ENCODE data around the gene TRAPPC12. TPM values are rescaled to one million over a fixed set of nuclear protein-coding genes. Genes with fewer than 3 reads are reported as not detected.

Gene TRAPPC12
- total RNA-seq, 2 donors from 2014 or later, result 69.5 to 73.2 TPM

GRCh38 chr2:3476985-3477327 is 97.5 kb downstream of the TRAPPC12 start:
- Histone ChIP-seq H3K36me3 (peaks cover 39% of the 10 kb centered on the region), H3K27ac (peak overlapping the region; percentile 47 to 90)

GRCh38 chr2:3478846-3479385 is 99.4 kb downstream of the TRAPPC12 start:
- Histone ChIP-seq H3K27me3 (no peaks in the 10 kb centered on the region), H3K9me3 (no peaks in the 10 kb centered on the region), H3K4me1 (peaks cover 0 to 9% of the 10 kb centered on the region in 2 donors), H3K27ac (no peak overlapping the region), H3K36me3 (peaks cover 31% of the 10 kb centered on the region), H3K4me3 (no peak overlapping the region)
- TF ChIP-seq, protein P1, sequence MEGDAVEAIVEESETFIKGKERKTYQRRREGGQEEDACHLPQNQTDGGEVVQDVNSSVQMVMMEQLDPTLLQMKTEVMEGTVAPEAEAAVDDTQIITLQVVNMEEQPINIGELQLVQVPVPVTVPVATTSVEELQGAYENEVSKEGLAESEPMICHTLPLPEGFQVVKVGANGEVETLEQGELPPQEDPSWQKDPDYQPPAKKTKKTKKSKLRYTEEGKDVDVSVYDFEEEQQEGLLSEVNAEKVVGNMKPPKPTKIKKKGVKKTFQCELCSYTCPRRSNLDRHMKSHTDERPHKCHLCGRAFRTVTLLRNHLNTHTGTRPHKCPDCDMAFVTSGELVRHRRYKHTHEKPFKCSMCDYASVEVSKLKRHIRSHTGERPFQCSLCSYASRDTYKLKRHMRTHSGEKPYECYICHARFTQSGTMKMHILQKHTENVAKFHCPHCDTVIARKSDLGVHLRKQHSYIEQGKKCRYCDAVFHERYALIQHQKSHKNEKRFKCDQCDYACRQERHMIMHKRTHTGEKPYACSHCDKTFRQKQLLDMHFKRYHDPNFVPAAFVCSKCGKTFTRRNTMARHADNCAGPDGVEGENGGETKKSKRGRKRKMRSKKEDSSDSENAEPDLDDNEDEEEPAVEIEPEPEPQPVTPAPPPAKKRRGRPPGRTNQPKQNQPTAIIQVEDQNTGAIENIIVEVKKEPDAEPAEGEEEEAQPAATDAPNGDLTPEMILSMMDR (IDR thresholded peaks at IDR 0.05), result no peak
- no peak for DNase-seq (ENCODE audit: low spot score)

More at GRCh38 chr2:3476985-3477327, 97.5 kb downstream of the TRAPPC12 start:
- DNase-seq (ENCODE audit: low spot score), result no peak
- H3K4me3 ChIP-seq, result no peak overlapping the region
- TF ChIP-seq, protein P1 (IDR thresholded peaks at IDR 0.05), result no peak
- H3K9me3 ChIP-seq, result no peaks in the 10 kb centered on the region
- no peaks in the 10 kb centered on the region for H3K27me3 ChIP-seq
- H3K4me1 ChIP-seq, result peaks cover 0 to 20% of the 10 kb centered on the region in 2 donors

DNA sequence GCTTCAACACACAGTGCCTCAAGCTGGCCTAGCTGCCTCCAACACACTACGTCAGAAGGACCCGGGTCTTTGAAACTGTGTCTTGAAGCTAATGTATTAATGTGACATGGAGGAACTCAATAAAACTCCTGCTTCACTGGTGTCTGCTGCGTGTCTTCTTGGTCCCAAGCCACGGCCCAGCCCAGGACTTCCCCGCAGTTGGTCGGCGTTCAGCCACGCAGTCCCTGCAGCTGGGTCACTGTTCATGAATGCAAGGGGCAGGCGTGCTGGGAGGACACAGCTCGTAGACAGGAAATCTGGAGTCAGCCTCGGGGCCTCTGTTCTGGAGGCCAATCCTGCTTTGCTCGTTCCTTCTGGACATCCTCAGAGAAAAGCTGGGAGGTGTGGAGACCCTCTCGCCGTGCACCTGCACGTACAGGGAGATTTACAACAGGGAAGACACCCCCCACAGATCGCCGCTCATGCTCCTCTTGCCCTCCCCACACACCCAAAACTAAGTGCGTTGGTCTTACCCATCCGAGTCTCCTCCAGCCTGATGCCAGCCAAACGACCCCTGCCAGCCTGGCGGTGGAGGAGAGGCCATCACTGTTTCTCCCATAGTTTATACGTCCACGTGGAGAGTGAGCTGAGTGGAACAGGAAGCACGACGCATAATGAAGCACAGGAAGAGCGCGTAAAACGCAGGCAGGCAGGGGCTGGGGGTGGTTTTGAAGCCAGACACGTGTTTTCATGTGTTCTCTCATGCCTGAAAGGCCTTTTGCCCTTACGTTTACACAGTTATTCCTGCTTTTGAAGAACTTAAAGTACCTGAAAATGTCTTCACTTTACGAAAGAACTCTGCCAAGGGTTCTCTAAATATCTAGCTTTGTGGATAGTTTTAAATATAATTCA is 100.2 kb downstream of the TRAPPC12 start:
- Histone ChIP-seq H3K4me3 (no peak overlapping the region), H3K9me3 (no peaks in the 10 kb centered on the region), H3K27ac (no peak overlapping the region), H3K27me3 (no peaks in the 10 kb centered on the region), H3K36me3 (peaks cover 31% of the 10 kb centered on the region), H3K4me1 (peaks cover 0 to 9% of the 10 kb centered on the region in 2 donors)
- no peak for DNase-seq (ENCODE audit: low spot score)
- TF ChIP-seq, protein P1 (IDR thresholded peaks at IDR 0.05), result no peak

DNA sequence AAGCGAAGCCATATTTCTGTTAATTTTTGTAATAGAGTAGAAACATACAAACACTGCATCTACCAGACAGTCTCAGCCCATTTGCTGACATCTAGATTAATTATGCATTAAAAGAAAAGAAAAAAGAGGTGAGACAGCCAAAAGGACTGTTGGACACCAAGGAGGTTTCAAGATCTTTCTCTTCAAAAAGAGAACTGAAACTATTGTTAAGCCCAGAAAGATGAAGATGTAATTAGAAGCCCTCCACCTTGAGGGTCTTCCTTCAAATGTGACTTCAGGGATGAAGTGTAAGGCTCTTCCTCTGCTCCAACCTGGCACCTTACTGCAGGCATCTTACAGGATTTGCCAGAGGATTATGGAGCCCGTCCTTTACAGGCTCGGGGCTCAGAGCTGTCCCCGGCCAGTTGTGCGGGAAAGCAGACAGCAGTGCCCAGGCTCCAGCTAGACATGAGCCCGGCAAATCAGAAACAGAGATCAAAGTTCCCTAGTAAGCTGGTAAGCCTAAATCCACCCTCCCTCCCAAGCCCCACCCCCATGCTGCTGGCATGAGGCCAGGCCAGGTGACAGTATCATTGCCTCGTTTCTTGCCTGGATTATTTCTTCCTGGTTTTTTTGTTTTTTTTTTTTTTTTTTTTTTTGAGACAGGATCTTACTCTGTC is 101.0 kb downstream of the TRAPPC12 start:
- H3K36me3 ChIP-seq, result peaks cover 27% of the 10 kb centered on the region
- H3K9me3 ChIP-seq, result no peaks in the 10 kb centered on the region
- TF ChIP-seq, protein P1 (IDR thresholded peaks at IDR 0.05), result no peak
- no peak overlapping the region for H3K27ac ChIP-seq
- H3K4me3 ChIP-seq, result no peak overlapping the region
- no peaks in the 10 kb centered on the region for H3K27me3 ChIP-seq
- H3K4me1 ChIP-seq, result peaks cover 0 to 9% of the 10 kb centered on the region in 2 donors
- no peak for DNase-seq (ENCODE audit: low spot score)

DNA sequence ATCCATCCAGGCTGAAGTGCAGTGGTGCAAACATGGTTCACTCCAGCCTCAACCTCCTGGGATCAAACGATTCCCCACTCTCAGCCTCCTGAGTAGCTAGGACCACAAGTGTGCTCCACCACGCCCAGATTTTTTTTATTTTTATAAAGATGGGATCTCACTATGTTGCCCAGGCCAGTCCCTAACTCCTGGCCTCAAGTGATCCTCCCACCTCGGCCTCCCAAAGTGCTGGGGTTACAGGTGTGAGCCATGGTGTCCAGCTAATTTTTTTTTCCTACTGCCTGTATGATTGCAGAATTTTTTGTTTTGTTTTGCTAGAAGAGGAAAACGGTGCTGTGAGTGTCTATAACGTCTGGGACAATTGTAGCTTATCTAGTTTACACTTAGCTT is 101.5 kb downstream of the TRAPPC12 start:
- Histone ChIP-seq H3K4me1 (peaks cover 0 to 9% of the 10 kb centered on the region in 2 donors), H3K27ac (no peak overlapping the region), H3K27me3 (no peaks in the 10 kb centered on the region), H3K9me3 (no peaks in the 10 kb centered on the region), H3K36me3 (peaks cover 21% of the 10 kb centered on the region), H3K4me3 (no peak overlapping the region)
- TF ChIP-seq, protein P1 (IDR thresholded peaks at IDR 0.05), result no peak
- DNase-seq (ENCODE audit: low spot score), result no peak
